Stimulated activated CD4-positive, alpha-beta T cell treated with anti-CD3 and anti-CD28 coated beads, Interleukin-1b, Interleukin-23, amount 100 ng/mL, for 4 hours (primary cell): ENCODE results near the gene AMDHD2.
"Not testable (repeated sequence)": the region's sequence is repeated elsewhere in the genome, so short reads cannot be mapped to it uniquely, and the experiment has no call there.

Experiments used
- DNase-seq, 2 donors: peaks; one replicate each; pipeline ENCODE4 v3.0.0-alpha.2; 2020; ENCODE audit warnings: low read depth in 2 of 2

The AMDHD2 gene

DNA sequence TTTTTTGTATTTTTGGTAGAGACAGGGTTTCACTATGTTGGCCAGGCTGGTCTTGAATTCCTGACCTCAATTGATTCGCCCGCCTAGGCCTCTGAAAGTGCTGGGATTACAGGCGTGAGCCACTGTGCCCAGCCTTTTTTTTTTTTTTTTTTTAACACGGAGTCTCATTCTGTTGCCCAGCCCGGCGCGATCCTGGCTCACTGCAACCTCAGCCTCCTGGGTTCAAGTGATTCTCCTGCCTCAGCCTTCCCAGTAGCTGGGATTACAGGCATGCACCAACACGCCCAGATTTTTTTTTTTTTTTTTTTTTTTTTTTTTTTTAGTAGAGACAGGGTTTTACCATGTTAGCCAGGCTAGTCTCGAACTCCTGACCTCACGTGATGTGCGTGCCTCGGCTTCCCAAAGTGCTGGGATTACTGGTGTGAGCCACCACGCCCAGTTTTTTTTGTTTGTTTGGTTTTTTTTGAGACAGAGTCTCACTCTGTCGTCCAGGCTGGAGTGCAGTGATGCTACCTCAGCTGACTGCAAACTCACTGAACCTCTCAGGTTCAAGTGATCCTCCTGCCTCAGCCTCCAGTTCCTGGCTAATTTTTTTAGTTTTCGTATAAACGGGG, 13.1 kb downstream of the AMDHD2 start:
- not testable (repeated sequence) for DNase-seq

- DNase-seq: no peak
Observed at GRCh38 chr16:2533912-2534311, 13.7 kb downstream of the AMDHD2 start.

GRCh38 chr16:2534335-2534734, 14.2 kb downstream of the AMDHD2 start:
- DNase-seq: not testable (repeated sequence)

- no peak for DNase-seq
Observed at GRCh38 chr16:2535625-2536013, 15.4 kb downstream of the AMDHD2 start.

DNA sequence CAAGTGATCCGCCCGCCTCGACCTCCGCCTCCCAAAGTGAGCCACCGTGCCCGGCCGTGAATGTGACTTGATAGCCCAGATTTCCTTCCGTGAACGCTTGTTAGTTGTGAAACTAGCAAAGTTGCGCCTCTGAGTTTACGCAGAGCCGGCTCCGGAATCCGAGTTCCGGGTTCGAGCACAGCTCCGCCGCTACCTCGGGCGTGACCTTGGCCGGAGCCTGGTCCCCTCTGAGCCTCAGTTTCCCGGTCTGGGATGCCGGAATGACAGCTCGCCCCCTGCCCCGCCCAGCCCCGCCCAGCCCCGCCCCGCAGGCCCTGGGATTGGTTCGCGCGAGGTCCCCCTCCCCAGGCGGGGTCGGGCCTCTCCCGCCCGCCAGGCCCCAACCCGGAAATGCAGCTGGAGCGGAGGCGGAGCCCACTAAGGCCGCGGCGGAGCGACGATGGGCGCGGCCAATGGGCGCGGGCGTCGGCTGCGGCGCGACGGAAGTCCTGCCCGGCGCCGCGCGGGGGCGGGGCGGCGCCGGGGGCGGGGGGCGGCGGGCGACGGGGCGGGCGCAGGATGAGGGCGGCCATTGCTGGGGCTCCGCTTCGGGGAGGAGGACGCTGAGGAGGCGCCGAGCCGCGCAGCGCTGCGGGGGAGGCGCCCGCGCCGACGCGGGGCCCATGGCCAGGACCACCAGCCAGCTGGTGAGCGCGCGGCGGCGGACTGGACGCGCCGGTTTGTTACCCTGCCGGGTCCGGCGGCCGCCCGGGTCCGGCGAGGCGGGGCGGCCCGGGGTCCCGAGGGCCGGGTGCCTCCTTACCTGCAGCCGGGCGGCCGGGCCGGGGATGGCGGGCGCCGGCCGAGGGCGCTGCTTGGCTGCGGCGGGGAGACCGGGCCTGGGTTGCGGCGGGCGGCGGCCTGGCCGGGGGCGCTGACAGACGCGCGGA, 17.5 kb downstream of the AMDHD2 start, which contains the start of gene PDPK1:
PDPK1 (plus strand) TSS at position 571 of the 929 bp plus-strand sequence; CDS start at position 663, 92 bp downstream.
- peak; percentile 88 to 89 for DNase-seq

- DNase-seq: not testable (repeated sequence)
Observed at GRCh38 chr16:2539192-2539844, 19.1 kb downstream of the AMDHD2 start.

DNA sequence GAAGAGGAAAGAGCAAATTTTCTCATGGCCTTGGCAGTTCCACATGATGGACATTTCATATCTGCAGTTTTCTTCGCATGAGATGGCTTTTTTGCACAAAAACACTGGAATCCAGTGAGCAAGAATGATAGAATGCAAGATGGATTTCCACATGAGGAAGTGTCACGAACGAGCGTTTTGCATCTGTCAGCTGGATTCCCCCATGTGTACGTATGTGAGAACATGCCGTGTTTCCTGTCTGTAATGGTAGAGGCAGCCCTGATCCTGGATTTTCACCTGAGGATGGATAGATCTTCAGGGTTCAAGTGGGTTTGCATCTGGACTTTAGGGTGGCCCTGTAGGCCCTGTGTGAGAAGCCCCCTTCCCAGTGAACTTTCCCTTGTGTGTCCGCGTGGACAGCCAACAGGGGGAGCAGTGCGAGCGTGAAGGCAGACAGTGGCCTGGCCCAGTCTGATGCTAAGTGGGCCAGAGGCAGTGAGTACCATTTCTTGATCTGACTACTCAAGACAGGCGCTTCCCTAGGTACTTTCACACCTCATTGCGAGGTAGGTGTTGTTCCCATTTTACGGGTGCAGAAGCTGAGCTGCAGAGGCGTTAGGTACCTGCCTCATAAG, 19.8 kb downstream of the AMDHD2 start:
- DNase-seq: not testable (repeated sequence)

DNA sequence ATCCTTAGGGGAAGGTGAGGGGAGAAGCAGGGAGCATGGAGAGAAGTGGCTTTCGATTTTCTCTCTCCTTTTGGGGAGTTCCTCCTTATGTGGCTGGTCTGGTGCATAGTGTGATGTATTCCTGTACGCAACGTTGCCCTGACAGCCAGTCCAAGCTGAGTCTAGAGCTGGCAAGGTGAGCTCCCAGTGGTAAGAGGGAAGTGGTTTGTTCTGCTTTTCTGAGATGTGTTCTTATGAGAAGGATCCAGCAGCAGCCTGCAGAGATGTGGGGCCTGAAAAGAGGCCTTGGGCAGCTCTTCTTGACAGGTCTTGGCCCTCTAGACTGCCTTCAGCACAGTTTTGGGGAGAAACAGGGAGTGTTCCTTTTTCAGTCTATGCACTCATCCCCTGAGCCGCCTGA, 20.7 kb downstream of the AMDHD2 start:
- not testable (repeated sequence) for DNase-seq

DNA sequence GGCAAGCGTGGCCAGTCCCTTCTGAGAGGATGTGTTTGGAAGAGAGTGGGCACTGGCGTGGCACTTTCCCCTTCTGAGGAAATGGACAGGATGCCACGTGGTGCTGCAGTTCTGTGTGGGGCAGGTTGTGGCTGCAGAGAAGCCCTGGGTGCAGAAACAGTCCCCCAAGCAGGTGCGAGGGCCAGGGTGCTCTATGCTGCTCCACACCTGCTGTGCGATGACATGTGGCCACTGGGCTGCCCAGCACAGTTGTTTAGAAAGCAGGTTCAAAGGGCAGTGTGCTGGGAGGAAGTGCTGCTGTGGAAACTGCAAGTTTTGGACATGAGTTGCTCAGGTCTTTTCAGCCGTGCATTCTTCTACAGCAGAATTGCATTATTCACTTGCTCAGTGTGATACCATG, 21.2 kb downstream of the AMDHD2 start:
- DNase-seq: not testable (repeated sequence)

- not testable (repeated sequence) for DNase-seq
Observed at GRCh38 chr16:2543771-2544170, 23.6 kb downstream of the AMDHD2 start.

DNA sequence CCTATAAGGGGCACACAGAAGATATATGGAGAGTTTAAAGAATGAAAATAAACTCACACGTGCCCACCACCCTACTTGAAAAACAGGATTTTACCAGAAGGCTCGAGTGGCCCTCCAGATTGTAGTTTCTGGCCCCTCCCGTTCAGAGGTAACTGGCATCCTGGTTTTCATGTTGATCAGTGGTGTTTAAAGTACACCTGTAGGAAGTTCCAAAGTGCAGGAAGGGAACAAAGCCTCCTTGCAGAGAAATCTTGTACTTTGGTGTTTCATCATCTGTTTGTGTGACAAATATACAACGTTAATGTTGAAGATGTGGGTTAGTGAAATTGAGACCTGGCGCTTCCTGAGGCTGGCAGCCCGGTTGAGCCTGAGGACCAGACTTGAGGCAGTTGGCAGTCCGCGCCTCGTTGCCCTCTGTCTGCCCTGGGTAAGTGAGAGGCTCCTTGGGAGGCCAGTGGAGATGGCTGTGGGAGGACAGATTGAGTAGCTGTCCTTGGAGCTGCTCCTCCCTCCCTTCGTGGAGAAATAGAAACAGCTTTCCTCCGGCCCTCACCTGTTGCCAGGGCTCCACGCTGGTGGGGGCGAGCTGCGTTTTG, 30.2 kb downstream of the AMDHD2 start:
- DNase-seq: not testable (repeated sequence)

DNA sequence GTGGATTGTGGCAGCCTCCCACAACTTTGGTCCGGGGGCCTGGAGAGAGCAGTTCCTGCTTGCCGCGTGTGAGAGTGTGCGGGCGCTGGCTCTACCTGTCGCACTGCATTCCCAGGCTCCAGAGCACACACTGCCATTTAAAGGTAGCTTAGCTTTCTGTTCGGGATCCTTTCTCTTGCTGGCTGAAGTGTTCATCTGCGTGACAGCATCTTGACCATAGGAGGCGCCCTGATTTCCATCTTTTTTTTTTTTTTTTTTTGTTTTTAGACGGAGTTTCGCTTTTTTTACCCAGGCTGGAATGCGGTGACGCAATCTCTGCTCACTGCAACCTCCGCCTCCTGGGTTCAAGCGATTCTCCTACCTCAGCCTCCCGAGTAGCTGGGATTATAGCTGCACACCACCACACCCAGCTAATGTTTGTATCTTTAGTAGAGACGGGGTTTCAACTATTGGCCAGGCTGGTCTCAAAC, 31.3 kb downstream of the AMDHD2 start:
- DNase-seq: not testable (repeated sequence)

DNA sequence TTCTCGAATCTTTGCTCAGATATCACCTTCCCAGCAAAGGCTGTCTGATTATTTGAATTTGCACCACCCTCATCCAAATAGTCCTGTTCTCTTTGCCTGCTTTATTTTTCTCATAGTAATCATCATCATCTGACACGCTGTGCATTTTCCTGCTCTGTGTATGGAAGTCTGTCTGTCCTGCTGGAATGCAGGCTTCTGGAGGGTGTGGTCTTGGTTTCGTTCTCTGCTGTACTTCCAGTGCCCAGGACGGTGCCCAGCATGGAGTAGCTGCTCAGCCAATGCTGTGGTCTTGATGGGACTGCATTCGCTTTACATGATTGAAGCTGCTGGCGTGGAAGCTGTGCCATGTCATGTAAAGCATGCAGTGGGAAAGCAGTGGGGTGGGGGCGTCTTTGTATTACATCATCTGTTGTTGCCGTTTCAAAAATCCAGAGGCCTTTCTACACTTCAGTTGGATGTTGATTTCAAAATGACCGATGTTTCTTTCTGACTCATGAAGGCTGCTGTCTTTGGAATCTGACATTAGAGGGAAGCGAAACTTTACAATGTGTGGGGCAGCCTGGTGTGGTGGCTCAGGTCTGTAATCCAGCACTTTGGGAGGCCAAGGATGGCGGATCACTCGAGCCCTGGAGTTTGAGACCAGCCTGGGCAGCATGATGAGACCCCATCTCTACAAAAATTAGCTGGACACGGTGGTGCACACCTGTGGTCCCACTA, 34.7 kb downstream of the AMDHD2 start:
- DNase-seq: not testable (repeated sequence)

DNA sequence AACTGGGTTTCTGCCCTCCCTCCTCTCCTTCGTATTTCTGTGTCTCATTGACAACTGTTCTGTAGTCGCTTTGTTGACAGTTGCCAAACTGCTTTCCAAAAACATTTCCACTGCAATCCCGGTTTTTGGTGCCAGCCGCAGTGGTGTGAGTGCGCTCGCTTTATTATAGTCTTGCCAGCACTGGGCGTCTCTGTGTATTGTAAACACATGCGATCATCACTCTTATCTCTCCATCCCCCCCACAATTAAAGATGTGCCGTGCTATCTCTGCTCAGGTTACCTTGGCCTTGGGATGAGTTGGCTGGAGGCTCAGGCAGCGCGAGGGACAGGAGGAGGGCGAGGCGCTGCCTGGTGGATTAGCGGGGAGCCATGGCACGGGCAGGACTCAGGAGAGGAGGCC, 37.0 kb downstream of the AMDHD2 start:
- DNase-seq: not testable (repeated sequence)

- not testable (repeated sequence) for DNase-seq
Observed at GRCh38 chr16:2560131-2560797, 40.1 kb downstream of the AMDHD2 start.

- peak; percentile 38 to 53 for DNase-seq
Observed at GRCh38 chr16:2560798-2561133, 40.6 kb downstream of the AMDHD2 start.

DNA sequence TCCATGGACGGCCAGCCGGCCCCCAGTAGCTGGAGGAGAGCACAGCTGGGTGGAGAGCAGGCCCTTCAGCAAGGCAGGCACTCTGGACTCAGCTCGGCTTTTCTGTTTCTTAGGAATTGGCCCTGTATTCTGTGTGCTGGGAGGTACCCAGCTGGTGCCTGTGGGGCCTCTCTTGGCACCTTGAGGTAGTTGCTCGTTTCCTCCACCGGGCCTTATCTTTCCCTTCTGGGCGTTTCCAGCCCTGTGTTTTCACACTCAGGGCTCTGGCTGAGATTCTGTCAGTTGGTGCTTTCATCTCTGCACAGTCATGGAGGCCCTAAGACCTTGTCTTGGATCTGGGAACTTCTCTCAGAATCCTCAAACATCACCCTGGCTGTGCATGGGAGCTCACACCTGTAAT, 47.3 kb downstream of the AMDHD2 start:
- not testable (repeated sequence) for DNase-seq

DNA sequence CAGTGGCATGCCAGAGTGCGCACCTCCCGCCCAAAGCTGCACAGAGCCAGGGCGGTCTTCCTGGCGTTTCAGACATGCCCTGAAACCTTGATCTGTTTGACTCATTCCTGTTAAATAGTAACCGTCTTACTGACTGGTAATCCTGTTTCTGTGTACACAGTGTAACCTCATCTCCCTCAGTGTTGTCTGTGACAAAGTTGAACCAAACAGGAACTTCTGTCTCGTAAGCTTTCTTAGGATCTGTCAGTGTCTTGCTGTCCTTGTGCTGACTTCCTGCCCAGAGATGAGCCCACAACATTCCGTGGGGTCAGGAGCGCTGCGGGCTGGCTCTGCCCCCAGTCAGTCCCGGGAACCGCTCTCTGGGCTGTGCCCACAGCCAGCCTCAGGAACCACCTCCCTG, 48.4 kb downstream of the AMDHD2 start:
- not testable (repeated sequence) for DNase-seq

DNA sequence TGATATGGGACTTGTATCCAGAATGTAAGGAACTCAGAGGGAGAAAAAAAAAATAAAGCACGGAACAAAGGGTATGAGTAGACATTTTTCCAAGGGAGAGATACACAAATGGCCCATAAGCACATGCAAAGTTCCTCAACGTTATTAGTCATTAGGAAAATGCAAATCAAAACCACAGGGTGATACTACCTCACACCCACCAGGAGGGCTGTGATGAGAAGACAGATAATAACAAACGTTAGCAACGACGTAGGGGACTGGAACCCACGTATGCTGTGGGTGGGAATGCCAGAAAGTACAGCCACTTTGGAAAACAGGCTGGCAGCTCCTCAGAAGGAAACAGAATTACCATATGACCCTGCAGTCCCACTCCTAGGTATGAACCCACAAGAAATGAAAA, 52.5 kb downstream of the AMDHD2 start:
- DNase-seq: not testable (repeated sequence)

GRCh38 chr16:2575839-2576238, 55.7 kb downstream of the AMDHD2 start:
- DNase-seq: not testable (repeated sequence)
